HepG2 (cell line): ENCODE data around the gene ADCY5. TPM values are rescaled to one million over a fixed set of nuclear protein-coding genes. Genes with fewer than 3 reads are reported as not detected.

Source experiments
- CBX1 ChIP-seq: IDR thresholded peaks from one replicate; pipeline ENCODE4 v1.6.1; 2016; ENCODE audit warnings: antibody characterized with exemption, low read depth
- CHCHD3 ChIP-seq: sonication (generic); formaldehyde crosslinking; IDR thresholded peaks from 2 replicates; pipeline ENCODE4 v1.8.0; 2022; ENCODE audit warnings: mild to moderate bottlenecking, missing genetic modification reagents, moderate library complexity
- HIVEP1 ChIP-seq: sonication (generic); formaldehyde crosslinking; IDR thresholded peaks from 2 replicates; pipeline ENCODE4 v1.4.0; 2020; ENCODE audit warnings: mild to moderate bottlenecking, missing genetic modification reagents
- HMGA1 ChIP-seq: sonication (generic); formaldehyde crosslinking; conservative IDR thresholded peaks from 2 replicates; pipeline ENCODE4 v1.4.0; 2020; ENCODE audit warnings: missing genetic modification reagents
- KAT2B ChIP-seq: fragments of 150-350 bp; IDR thresholded peaks from 2 replicates; pipeline ENCODE4 v1.6.1; 2014; ENCODE audit warnings: low read depth, low read length, borderline replicate concordance
- KDM2A ChIP-seq: sonication (generic); formaldehyde crosslinking; IDR thresholded peaks from 2 replicates; pipeline ENCODE4 v1.4.0; 2020; ENCODE audit warnings: low read depth, missing genetic modification reagents, borderline replicate concordance
- MEIS2 ChIP-seq: sonication (generic); formaldehyde crosslinking; IDR thresholded peaks from 2 replicates; pipeline ENCODE4 v1.9.0; 2021; ENCODE audit warnings: mild to moderate bottlenecking, missing genetic modification reagents
- PHF5A ChIP-seq: IDR thresholded peaks from one replicate; pipeline ENCODE4 v1.6.1; 2018; ENCODE audit warnings: low read depth, missing genetic modification reagents; ENCODE audit not compliant: unreplicated experiment
- POLR2G ChIP-seq: fragments of 200-400 bp; formaldehyde crosslinking; IDR thresholded peaks from 2 replicates; pipeline ENCODE4 v1.6.1; 2018; ENCODE audit warnings: mild to moderate bottlenecking, low read depth, low read length, moderate library complexity
- PPARG ChIP-seq: conservative IDR thresholded peaks from 2 replicates; pipeline ENCODE4 v1.6.1; 2016; ENCODE audit warnings: missing biosample characterization, missing genetic modification reagents
- RFX5 ChIP-seq: IDR thresholded peaks from 2 replicates; pipeline ENCODE4 v1.6.1; 2011; ENCODE audit warnings: low read depth, low read length, improper control_type of control experiment
- SALL2 ChIP-seq: sonication (generic); formaldehyde crosslinking; IDR thresholded peaks from 2 replicates; pipeline ENCODE4 v1.8.1; 2023; ENCODE audit warnings: mild to moderate bottlenecking, missing genetic modification reagents, inconsistent platforms
- SRSF9 ChIP-seq: fragments of 200-400 bp; formaldehyde crosslinking; IDR thresholded peaks from 2 replicates; pipeline ENCODE4 v1.6.1; 2018; ENCODE audit warnings: borderline replicate concordance, mild to moderate bottlenecking, low read depth, low read length; ENCODE audit not compliant: insufficient read depth, poor library complexity, severe bottlenecking
- YEATS2 ChIP-seq: sonication (generic); formaldehyde crosslinking; IDR thresholded peaks from 2 replicates; pipeline ENCODE4 v1.4.0; 2020; ENCODE audit warnings: missing genetic modification reagents, borderline replicate concordance
- YEATS4 ChIP-seq: sonication (generic); formaldehyde crosslinking; IDR thresholded peaks from 2 replicates; pipeline ENCODE4 v1.4.0; 2020; ENCODE audit warnings: missing genetic modification reagents, borderline replicate concordance
- ZBTB26 ChIP-seq: IDR thresholded peaks from 2 replicates; pipeline ENCODE4 v1.6.1; 2016; ENCODE audit warnings: missing compliant biosample characterization, missing genetic modification reagents, borderline replicate concordance
- ZNF17 ChIP-seq: sonication (generic); formaldehyde crosslinking; IDR thresholded peaks from 2 replicates; pipeline ENCODE4 v1.5.0; 2020; ENCODE audit warnings: mild to moderate bottlenecking, missing genetic modification reagents
- ZNF24 ChIP-seq: fragments of 450-650 bp; IDR thresholded peaks from 2 replicates; pipeline ENCODE4 v1.6.1; 2017; ENCODE audit warnings: antibody characterized with exemption, mild to moderate bottlenecking
- ZNF30 ChIP-seq: sonication (generic); formaldehyde crosslinking; IDR thresholded peaks from 2 replicates; pipeline ENCODE4 v1.5.0; 2020; ENCODE audit warnings: mild to moderate bottlenecking, missing genetic modification reagents
- ZNF33B ChIP-seq: sonication (generic); formaldehyde crosslinking; IDR thresholded peaks from 2 replicates; pipeline ENCODE4 v1.5.1; 2020; ENCODE audit warnings: mild to moderate bottlenecking, missing genetic modification reagents
- ZNF451 ChIP-seq: sonication (generic); formaldehyde crosslinking; IDR thresholded peaks from 2 replicates; pipeline ENCODE4 v1.5.0; 2020; ENCODE audit warnings: mild to moderate bottlenecking, missing genetic modification reagents
- ZNF891 ChIP-seq: sonication (generic); formaldehyde crosslinking; IDR thresholded peaks from 2 replicates; pipeline ENCODE4 v1.5.0; 2020; ENCODE audit warnings: mild to moderate bottlenecking, missing genetic modification reagents
- polyA plus RNA-seq, 8 experiments: library from polyadenylated mRNA; depleted of rRNA in 3 of 8; stranded (reverse) in 7 of 8; unstranded in 1 of 8; fragments of >200 nt; fragmentation: Illumina TruSeq in 4 of 8; extraction: Trizol in 4 of 8; gene quantifications; 2 replicates each; pipeline versions ENCODE4 v1.2.1 to v1.2.3, GENCODE V29; 2011 to 2016; ENCODE audit warnings: low read depth in 4 of 8, missing spikeins in 1 of 8, mixed read lengths in 1 of 8; ENCODE audit not compliant: insufficient read depth in 1 of 8
- total RNA-seq, 5 experiments: library from RNA; depleted of rRNA; stranded (reverse); fragments of >200 nt; fragmentation: Illumina TruSeq; extraction: Trizol; gene quantifications; 2 replicates each; pipeline ENCODE4 v1.2.3, GENCODE V29; 2016; ENCODE audit warnings: low read depth in 1 of 5
- TF ChIP-seq, protein P1 (sequence below): sonication (generic); formaldehyde crosslinking; IDR thresholded peaks from 2 replicates; pipeline ENCODE4 v1.5.0; 2020; ENCODE audit warnings: mild to moderate bottlenecking, missing genetic modification reagents, moderate library complexity
- TF ChIP-seq, protein P2 (sequence below): sonication (generic); formaldehyde crosslinking; IDR thresholded peaks from 2 replicates; pipeline ENCODE4 v1.4.0; 2020; ENCODE audit warnings: low read depth, mild to moderate bottlenecking, missing genetic modification reagents
- TF ChIP-seq, protein P3 (sequence below): sonication (generic); formaldehyde crosslinking; IDR thresholded peaks from 2 replicates; pipeline ENCODE4 v1.8.1; 2023; ENCODE audit warnings: mild to moderate bottlenecking, missing genetic modification reagents, borderline replicate concordance
- TF ChIP-seq, protein P4 (sequence below): sonication (generic); formaldehyde crosslinking; IDR thresholded peaks from 2 replicates; pipeline ENCODE4 v1.8.0; 2022; ENCODE audit warnings: missing genetic modification reagents, low read depth, mild to moderate bottlenecking, borderline replicate concordance

The ADCY5 gene
- total and polyA plus RNA-seq, 2 of the 13 experiments (the other 11 are each of a cell fraction or from before 2014, with no cell fraction given), result not detected

GRCh38 chr3:123328851-123329635 is 119.8 kb downstream of the ADCY5 start (continued):
- TF ChIP-seq, protein P1, sequence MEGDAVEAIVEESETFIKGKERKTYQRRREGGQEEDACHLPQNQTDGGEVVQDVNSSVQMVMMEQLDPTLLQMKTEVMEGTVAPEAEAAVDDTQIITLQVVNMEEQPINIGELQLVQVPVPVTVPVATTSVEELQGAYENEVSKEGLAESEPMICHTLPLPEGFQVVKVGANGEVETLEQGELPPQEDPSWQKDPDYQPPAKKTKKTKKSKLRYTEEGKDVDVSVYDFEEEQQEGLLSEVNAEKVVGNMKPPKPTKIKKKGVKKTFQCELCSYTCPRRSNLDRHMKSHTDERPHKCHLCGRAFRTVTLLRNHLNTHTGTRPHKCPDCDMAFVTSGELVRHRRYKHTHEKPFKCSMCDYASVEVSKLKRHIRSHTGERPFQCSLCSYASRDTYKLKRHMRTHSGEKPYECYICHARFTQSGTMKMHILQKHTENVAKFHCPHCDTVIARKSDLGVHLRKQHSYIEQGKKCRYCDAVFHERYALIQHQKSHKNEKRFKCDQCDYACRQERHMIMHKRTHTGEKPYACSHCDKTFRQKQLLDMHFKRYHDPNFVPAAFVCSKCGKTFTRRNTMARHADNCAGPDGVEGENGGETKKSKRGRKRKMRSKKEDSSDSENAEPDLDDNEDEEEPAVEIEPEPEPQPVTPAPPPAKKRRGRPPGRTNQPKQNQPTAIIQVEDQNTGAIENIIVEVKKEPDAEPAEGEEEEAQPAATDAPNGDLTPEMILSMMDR, result peak; percentile 92
- no peak for TF ChIP-seq PHF5A
- no peak for TF ChIP-seq PPARG (CRISPR knock-in tag)
- TF ChIP-seq HIVEP1, result no peak
- no peak for TF ChIP-seq SRSF9
- TF ChIP-seq ZNF33B (CRISPR knock-in tag), result 0 out of 2 replicates have a peak, but pooled peaks have one; percentile 50
- TF ChIP-seq KAT2B, result no peak
- TF ChIP-seq POLR2G, result no peak
- no peak for TF ChIP-seq ZNF30 (CRISPR knock-in tag)
- TF ChIP-seq SALL2 (CRISPR knock-in tag), result 0 out of 2 replicates have a peak, but pooled peaks have one; percentile 26
- TF ChIP-seq ZNF17 (CRISPR knock-in tag), result no peak
- TF ChIP-seq, protein P2, sequence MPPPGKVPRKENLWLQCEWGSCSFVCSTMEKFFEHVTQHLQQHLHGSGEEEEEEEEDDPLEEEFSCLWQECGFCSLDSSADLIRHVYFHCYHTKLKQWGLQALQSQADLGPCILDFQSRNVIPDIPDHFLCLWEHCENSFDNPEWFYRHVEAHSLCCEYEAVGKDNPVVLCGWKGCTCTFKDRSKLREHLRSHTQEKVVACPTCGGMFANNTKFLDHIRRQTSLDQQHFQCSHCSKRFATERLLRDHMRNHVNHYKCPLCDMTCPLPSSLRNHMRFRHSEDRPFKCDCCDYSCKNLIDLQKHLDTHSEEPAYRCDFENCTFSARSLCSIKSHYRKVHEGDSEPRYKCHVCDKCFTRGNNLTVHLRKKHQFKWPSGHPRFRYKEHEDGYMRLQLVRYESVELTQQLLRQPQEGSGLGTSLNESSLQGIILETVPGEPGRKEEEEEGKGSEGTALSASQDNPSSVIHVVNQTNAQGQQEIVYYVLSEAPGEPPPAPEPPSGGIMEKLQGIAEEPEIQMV, result no peak
- no peak for TF ChIP-seq HMGA1 (CRISPR knock-in tag)
- no peak for TF ChIP-seq CHCHD3
- TF ChIP-seq YEATS4, result no peak
- TF ChIP-seq, protein P3, sequence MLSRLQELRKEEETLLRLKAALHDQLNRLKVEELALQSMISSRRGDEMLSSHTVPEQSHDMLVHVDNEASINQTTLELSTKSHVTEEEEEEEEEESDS (CRISPR knock-in tag), result no peak
- no peak for TF ChIP-seq CBX1
- TF ChIP-seq MEIS2 (CRISPR knock-in tag), result no peak
- TF ChIP-seq ZBTB26 (CRISPR knock-in tag), result no peak
- no peak for TF ChIP-seq RFX5
- TF ChIP-seq, protein P4, sequence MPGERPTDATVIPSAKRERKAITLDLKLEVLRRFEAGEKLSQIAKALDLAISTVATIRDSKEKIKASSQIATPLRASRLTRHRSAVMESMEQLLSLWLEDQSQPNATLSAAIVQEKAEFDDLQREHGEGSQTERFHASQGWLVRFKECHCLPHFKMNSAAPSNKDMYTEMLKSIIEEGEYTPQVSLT, result no peak
- TF ChIP-seq ZNF24, result no peak
- TF ChIP-seq ZNF891 (CRISPR knock-in tag), result peak; percentile 65; the same call in 1 of the 2 replicates
- TF ChIP-seq KDM2A, result 0 out of 2 replicates have a peak, but pooled peaks have one; percentile 26
- TF ChIP-seq ZNF451, result no peak
- TF ChIP-seq YEATS2 (CRISPR knock-in tag), result no peak
